ENCODE results near the gene ECHS1. TPM values are rescaled to one million over a fixed set of nuclear protein-coding genes. Genes with fewer than 3 reads are reported as not detected.

ECHS1 gene
- total and polyA plus RNA-seq, 9 of the 15 experiments (the other 6 are each of a cell fraction or from before 2014, with no cell fraction given), result 16.6 to 100 (median 68.1) TPM

- no peak for TF ChIP-seq THAP12 (CRISPR knock-in tag; IDR thresholded peaks at IDR 0.05)
- TF ChIP-seq FOXK2 (conservative IDR thresholded peaks at IDR 0.05 in 1 of 2, IDR thresholded peaks at IDR 0.05 in 1 of 2; ENCODE audit: low read depth in 2 of 2), result peak in 1 of 2 experiments; percentile 90; a peak in 2 of 4 replicates
Measured at GRCh38 chr10:133316266-133316665, 56.9 kb downstream of the ECHS1 start (continued).

DNA sequence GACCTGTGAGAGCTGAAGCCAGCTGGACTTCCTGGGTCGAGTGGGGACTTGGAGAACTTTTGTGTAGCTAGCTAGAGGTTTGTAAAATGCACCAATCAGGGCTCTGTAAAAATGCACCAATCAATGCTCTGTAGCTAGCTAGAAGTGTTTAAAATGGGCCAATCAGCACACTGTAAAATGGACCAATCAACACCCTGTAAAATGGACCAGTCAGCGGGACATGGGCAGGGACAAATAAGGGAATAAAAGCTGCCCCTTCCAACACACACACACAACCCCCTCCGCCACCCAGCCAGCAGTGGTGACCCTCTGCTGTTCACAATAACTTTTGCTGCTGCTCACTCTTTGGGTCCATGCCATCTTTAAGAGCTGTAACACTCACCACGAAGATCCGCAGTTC lies 57.3 kb downstream of the ECHS1 start:
- peak; percentile 7 for TF ChIP-seq NFYB (IDR thresholded peaks at IDR 0.05; ENCODE audit: extremely low read depth, insufficient read length)
- no peak for TF ChIP-seq CLOCK (CRISPR knock-in tag; IDR thresholded peaks at IDR 0.05; ENCODE audit: borderline replicate concordance)
- 0 out of 2 replicates have a peak, but pooled peaks have one; percentile 13 for TF ChIP-seq ZNF316 (IDR thresholded peaks at IDR 0.05)
- no peak for TF ChIP-seq HDAC3 (IDR thresholded peaks at IDR 0.05; ENCODE audit: borderline replicate concordance, partially characterized antibody)
- no peak for TF ChIP-seq CBFB (CRISPR knock-in tag; IDR thresholded peaks at IDR 0.05)
- no peak for TF ChIP-seq PCBP1 (IDR thresholded peaks at IDR 0.05; ENCODE audit: low read depth, low read length, poor library complexity, severe bottlenecking)
- TF ChIP-seq PHF20 (IDR thresholded peaks at IDR 0.05; ENCODE audit: partially characterized antibody), result no peak
- TF ChIP-seq HNRNPLL (IDR thresholded peaks at IDR 0.05; ENCODE audit: low read depth, low read length, poor library complexity, severe bottlenecking), result no peak
- 62% methylated on average over 5 of the region's 5 CpGs for WGBS (ENCODE audit: insufficient coverage, low coverage, missing lambda C conversion rate)
- ATAC-seq, result peak; percentile 20; the same call in 1 of the 3 replicates
- no peak overlapping the region for H3K4me2 ChIP-seq (ENCODE audit: insufficient read depth, low read length)
- CTCF ChIA-PET (ENCODE audit: low intra/inter-chr PET ratio), result no interaction called here
- H3K36me3 ChIP-seq (ENCODE audit: control insufficient read depth, insufficient read depth, low read length), result peaks cover 23% of the 10 kb centered on the region; the same call in 2 of the 3 replicates
- H4K20me1 ChIP-seq (replicated peaks; ENCODE audit: control insufficient read depth, insufficient read depth, low read length), result no peaks in the 10 kb centered on the region
- H3K9me1 ChIP-seq (ENCODE audit: control insufficient read depth, insufficient read depth, low read length), result no peaks in the 10 kb centered on the region
- peaks cover 0 to 32% of the 10 kb centered on the region in 2 experiments; a peak in 4 of 5 replicates for H3K4me1 ChIP-seq (replicated peaks in 1 of 2; ENCODE audit: control insufficient read depth in 2 of 2, insufficient read depth in 2 of 2, low read length in 2 of 2)
- POLR2A ChIA-PET, result interaction anchor here (0.6 kb wide), 2 partner anchors 8 to 392 kb away, joined by 3 read pairs; no protein-coding TSS in a partner anchor
- FAIRE-seq, result peak; percentile 79
- no TSS peak for BruUV-seq (replicated peaks)
- intact Hi-C loops (cut with micrococcal nuclease) (no loop called here), in situ Hi-C loops (cut with MboI) (no loop called here)
- no peak overlapping the region for H3K9ac ChIP-seq (ENCODE audit: insufficient read depth in 1 of 2, low read depth in 2 of 2, low read length in 2 of 2)
- no peaks in the 10 kb centered on the region for H3K9me3 ChIP-seq (replicated peaks; ENCODE audit: control insufficient read depth, insufficient read depth, low read depth, low read length)
- H3K27ac ChIP-seq (ENCODE audit: extremely low read depth, low read depth, low read length), result no peak overlapping the region
- H3K4me3 ChIP-seq, result no peak overlapping the region
- no peak for DNase-seq (ENCODE audit: extremely low read depth in 1 of 4, low spot score in 3 of 4)
- H3K27me3 ChIP-seq (ENCODE audit: control insufficient read depth in 2 of 2, insufficient read depth in 2 of 2, low read length in 2 of 2), result no peaks in the 10 kb centered on the region
- H2AFZ ChIP-seq (ENCODE audit: low read depth, low read length), result no peak overlapping the region
- no peaks in the 10 kb centered on the region for H3K79me2 ChIP-seq (ENCODE audit: control insufficient read depth, insufficient read depth, low read length)
